GM20000 (cell line): ENCODE data around the gene TAPBP.

Experiments
- DNase-seq: peaks from one replicate; pipeline ENCODE4 v3.0.0; 2012; ENCODE audit warnings: low spot score
- TF ChIP-seq, protein P1 (sequence below): IDR thresholded peaks from 2 replicates; pipeline ENCODE4 v1.5.1; 2012; ENCODE audit warnings: mild to moderate bottlenecking, control low read depth; ENCODE audit errors: extremely low read depth, missing control alignments

TAPBP gene

DNA sequence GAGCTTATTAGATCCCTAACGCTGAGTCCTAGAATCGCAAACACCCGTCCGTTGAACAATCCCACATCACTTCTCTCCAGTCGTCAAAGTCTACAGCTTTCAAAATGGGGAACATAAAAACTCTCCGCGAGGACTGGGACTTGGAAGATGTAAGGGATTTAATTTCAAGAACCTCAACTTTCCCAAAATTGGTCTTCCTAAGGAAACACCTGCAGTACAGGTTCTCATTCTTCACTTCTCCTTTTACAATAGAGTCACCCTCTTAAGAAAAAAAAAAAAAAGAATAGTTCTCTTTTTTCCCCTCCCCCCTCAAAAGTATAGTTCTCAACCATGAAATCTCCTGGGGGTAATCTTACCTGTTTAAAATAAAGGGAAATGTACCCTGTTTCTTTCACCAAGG lies 10.2 kb upstream of the TAPBP start:
- DNase-seq: peak; percentile 24
- TF ChIP-seq, protein P1, sequence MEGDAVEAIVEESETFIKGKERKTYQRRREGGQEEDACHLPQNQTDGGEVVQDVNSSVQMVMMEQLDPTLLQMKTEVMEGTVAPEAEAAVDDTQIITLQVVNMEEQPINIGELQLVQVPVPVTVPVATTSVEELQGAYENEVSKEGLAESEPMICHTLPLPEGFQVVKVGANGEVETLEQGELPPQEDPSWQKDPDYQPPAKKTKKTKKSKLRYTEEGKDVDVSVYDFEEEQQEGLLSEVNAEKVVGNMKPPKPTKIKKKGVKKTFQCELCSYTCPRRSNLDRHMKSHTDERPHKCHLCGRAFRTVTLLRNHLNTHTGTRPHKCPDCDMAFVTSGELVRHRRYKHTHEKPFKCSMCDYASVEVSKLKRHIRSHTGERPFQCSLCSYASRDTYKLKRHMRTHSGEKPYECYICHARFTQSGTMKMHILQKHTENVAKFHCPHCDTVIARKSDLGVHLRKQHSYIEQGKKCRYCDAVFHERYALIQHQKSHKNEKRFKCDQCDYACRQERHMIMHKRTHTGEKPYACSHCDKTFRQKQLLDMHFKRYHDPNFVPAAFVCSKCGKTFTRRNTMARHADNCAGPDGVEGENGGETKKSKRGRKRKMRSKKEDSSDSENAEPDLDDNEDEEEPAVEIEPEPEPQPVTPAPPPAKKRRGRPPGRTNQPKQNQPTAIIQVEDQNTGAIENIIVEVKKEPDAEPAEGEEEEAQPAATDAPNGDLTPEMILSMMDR: no peak

DNA sequence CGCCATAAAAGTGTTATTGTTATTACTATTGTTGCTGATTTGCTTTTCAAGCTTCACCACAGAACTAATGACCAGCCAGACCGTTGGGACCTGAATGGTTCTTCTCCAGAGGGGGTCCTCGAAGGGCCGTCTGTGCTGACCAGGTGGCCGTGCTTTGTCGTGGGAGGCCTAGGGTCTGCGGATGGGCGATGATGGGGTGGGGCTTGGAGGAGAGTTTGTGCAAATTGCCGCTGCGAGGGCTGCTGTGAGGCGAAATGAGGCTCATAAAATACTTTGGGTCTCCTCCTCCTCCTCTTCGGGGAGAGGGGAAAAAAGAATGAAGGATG lies 9.7 kb upstream of the TAPBP start:
- TF ChIP-seq, protein P1: no peak
- no peak for DNase-seq

DNA sequence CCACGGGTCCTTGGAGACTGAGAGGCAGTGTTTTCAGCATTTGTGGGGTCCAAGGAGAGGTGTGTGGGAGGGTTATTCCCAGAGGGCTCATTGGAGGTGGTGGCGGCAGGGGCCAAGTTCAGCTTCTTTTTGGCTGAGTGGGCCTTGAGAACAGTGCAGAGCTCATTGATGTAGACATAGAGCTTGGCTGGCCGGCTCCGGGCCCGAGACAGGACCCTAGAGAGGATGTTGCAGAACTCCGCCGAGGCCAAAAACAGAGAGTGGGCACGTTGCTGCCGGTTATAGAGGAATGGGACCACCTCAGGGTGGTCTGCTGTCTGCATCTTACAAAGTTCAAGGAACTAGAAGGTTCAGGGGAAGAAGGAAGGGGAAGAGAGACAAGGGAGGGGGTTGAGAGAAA lies 7.3 kb upstream of the TAPBP start:
- TF ChIP-seq, protein P1: no peak
- no peak for DNase-seq

- DNase-seq: no peak
- TF ChIP-seq, protein P1: no peak
Observed at GRCh38 chr6:33320315-33321181, 6.7 kb upstream of the TAPBP start.

- DNase-seq: no peak
- TF ChIP-seq, protein P1: no peak
Observed at GRCh38 chr6:33319939-33320314, 6.0 kb upstream of the TAPBP start.

DNA sequence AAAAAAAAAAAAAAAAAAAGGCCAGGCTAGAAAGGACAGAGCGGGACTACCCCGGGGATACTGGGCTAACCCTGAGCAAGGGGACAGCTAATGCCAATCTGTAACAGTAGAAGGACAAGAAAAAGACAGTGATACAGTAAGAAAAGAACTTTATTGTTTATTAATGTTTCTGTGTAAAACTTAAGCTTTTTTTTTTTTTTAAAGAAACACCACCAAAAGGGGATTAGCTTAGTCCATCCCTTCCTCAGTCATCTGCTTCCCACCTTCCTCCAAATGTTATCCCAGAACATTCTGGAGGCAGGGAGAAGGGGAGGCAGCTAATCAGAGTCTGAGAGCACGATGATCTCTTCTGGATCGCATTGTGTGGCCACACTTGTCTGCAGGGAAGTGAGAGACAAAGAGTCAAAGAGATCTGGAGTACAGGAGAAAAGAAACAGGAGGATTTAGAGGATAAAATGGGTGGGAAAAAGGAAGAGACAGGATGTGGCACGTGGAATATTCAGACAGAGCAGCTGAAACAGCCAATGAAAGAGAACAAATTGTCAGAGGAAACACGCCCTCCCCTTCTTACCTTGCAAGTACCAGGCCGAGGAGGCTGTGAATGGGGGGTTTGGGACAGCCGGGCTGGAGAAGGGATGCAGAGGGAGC lies 4.7 kb upstream of the TAPBP start:
- TF ChIP-seq, protein P1: no peak
- no peak for DNase-seq

GRCh38 chr6:33317669-33318425 lies 4.0 kb upstream of the TAPBP start, which contains the start of gene ZBTB22:
TSS of gene ZBTB22 (minus strand) at chr6:33317744. CDS start at chr6:33316916, 828 bp downstream.
- peak; percentile 88 for DNase-seq
- TF ChIP-seq, protein P1: no peak
